NCI-H446 treated with DMSO at 0.1 percent for 48 hours (cell line): Measurements from ENCODE around the gene CAND2.

Experiments
- DNase-seq: peaks from one replicate; lab custom pipeline; 2025; lab: John Stamatoyannopoulos, UW

Gene CAND2

GRCh38 chr3:12796171-12797123 is at the start of gene CAND2:
CAND2 (plus strand) TSS chr3:12796680; CDS start chr3:12796721, 41 bp downstream.
- peak; percentile 1 for DNase-seq

- no peak for DNase-seq
These were observed 48.0 kb upstream of the CAND2 start for GRCh38 chr3:12748477-12748876.

- DNase-seq, result peak; percentile 17
These were observed 46.3 kb upstream of the CAND2 start for GRCh38 chr3:12750223-12750622.

GRCh38 chr3:12750658-12751071 is 45.8 kb upstream of the CAND2 start:
- DNase-seq, result no peak

- DNase-seq, result no peak
These were observed 44.9 kb upstream of the CAND2 start for GRCh38 chr3:12751571-12751970.

- no peak for DNase-seq
These were observed 44.4 kb upstream of the CAND2 start for GRCh38 chr3:12752102-12752501.

GRCh38 chr3:12752809-12753208 is 43.7 kb upstream of the CAND2 start:
- DNase-seq, result no peak

GRCh38 chr3:12753275-12754028 is 43.0 kb upstream of the CAND2 start:
- DNase-seq, result no peak

GRCh38 chr3:12754313-12754712 is 42.2 kb upstream of the CAND2 start:
- no peak for DNase-seq

- no peak for DNase-seq
These were observed 40.7 kb upstream of the CAND2 start for GRCh38 chr3:12755754-12756153.

- DNase-seq, result no peak
These were observed 40.3 kb upstream of the CAND2 start for GRCh38 chr3:12756175-12756574.

GRCh38 chr3:12756635-12757034 is 39.8 kb upstream of the CAND2 start:
- no peak for DNase-seq

- no peak for DNase-seq
These were observed 38.3 kb upstream of the CAND2 start for GRCh38 chr3:12758025-12758781.

- DNase-seq, result no peak
These were observed 37.3 kb upstream of the CAND2 start, which contains the start of gene TMEM40 for GRCh38 chr3:12759097-12759679. TMEM40 (minus strand) TSS chr3:12759259; CDS start chr3:12749832, 9,427 bp downstream.

GRCh38 chr3:12759693-12760565 is 36.6 kb upstream of the CAND2 start:
- no peak for DNase-seq

GRCh38 chr3:12764171-12764776 is 32.2 kb upstream of the CAND2 start:
- no peak for DNase-seq

GRCh38 chr3:12766541-12766940 is 29.9 kb upstream of the CAND2 start:
- DNase-seq, result no peak

- no peak for DNase-seq
These were observed 27.6 kb upstream of the CAND2 start for GRCh38 chr3:12768579-12769527.

- DNase-seq, result no peak
These were observed 26.7 kb upstream of the CAND2 start for GRCh38 chr3:12769761-12770160.
